ENCODE data around the gene TMEFF1.

GRCh38 chr9:100426189-100426529, 46.8 kb upstream of the TMEFF1 start:
- TF ChIP-seq RAD21 (IDR thresholded peaks at IDR 0.05; ENCODE audit: low read depth) (no peak), CTCF (IDR thresholded peaks at IDR 0.05 in 2 of 3, conservative IDR thresholded peaks at IDR 0.05 in 1 of 3; ENCODE audit: borderline replicate concordance in 1 of 3, insufficient read depth in 1 of 3, low read depth in 2 of 3, low read length in 2 of 3) (no peak), ZFX (IDR thresholded peaks at IDR 0.05) (no peak), POLR2AphosphoS5 (IDR thresholded peaks at IDR 0.05; ENCODE audit: low read depth, low read length) (no peak), POLR2A (IDR thresholded peaks at IDR 0.05; ENCODE audit: borderline replicate concordance, extremely low read depth, insufficient read depth, insufficient read length) (no peak), EZH2phosphoT487 (IDR thresholded peaks at IDR 0.05; ENCODE audit: borderline replicate concordance) (no peak), EGR1 (IDR thresholded peaks at IDR 0.05; ENCODE audit: low read depth) (no peak), JUND (IDR thresholded peaks at IDR 0.05) (no peak), EZH2 (IDR thresholded peaks at IDR 0.05) (no peak), ZNF274 (IDR thresholded peaks at IDR 0.05; ENCODE audit: low read depth, low read length) (no peak)
- TF ChIP-seq, protein P1, sequence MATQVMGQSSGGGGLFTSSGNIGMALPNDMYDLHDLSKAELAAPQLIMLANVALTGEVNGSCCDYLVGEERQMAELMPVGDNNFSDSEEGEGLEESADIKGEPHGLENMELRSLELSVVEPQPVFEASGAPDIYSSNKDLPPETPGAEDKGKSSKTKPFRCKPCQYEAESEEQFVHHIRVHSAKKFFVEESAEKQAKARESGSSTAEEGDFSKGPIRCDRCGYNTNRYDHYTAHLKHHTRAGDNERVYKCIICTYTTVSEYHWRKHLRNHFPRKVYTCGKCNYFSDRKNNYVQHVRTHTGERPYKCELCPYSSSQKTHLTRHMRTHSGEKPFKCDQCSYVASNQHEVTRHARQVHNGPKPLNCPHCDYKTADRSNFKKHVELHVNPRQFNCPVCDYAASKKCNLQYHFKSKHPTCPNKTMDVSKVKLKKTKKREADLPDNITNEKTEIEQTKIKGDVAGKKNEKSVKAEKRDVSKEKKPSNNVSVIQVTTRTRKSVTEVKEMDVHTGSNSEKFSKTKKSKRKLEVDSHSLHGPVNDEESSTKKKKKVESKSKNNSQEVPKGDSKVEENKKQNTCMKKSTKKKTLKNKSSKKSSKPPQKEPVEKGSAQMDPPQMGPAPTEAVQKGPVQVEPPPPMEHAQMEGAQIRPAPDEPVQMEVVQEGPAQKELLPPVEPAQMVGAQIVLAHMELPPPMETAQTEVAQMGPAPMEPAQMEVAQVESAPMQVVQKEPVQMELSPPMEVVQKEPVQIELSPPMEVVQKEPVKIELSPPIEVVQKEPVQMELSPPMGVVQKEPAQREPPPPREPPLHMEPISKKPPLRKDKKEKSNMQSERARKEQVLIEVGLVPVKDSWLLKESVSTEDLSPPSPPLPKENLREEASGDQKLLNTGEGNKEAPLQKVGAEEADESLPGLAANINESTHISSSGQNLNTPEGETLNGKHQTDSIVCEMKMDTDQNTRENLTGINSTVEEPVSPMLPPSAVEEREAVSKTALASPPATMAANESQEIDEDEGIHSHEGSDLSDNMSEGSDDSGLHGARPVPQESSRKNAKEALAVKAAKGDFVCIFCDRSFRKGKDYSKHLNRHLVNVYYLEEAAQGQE (IDR thresholded peaks at IDR 0.05; ENCODE audit: low read depth) = no peak
- TF ChIP-seq, protein P2, sequence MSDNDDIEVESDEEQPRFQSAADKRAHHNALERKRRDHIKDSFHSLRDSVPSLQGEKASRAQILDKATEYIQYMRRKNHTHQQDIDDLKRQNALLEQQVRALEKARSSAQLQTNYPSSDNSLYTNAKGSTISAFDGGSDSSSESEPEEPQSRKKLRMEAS (IDR thresholded peaks at IDR 0.05) = no peak

All from HCT116 (cell line).